HG02938 (cell line): ENCODE measurements around the gene MAB21L3.

ENCODE experiments used
- ATAC-seq: cut with Tn5 transposase; IDR thresholded peaks from one replicate; pipeline ENCODE4 v1.9.1; 2021; ENCODE audit warnings: mild to moderate bottlenecking, moderate library complexity; ENCODE audit not compliant: unreplicated experiment

Gene MAB21L3

GRCh38 chr1:116107371-116107770 is 3.8 kb upstream of the MAB21L3 start:
- no peak for ATAC-seq

GRCh38 chr1:116111524-116112021 is 374 bp downstream of the MAB21L3 start:
- ATAC-seq, result no peak

GRCh38 chr1:116112388-116113140 is 1.4 kb downstream of the MAB21L3 start:
- no peak for ATAC-seq

- ATAC-seq, result no peak
Observed at GRCh38 chr1:116113615-116114014, 2.4 kb downstream of the MAB21L3 start.

DNA sequence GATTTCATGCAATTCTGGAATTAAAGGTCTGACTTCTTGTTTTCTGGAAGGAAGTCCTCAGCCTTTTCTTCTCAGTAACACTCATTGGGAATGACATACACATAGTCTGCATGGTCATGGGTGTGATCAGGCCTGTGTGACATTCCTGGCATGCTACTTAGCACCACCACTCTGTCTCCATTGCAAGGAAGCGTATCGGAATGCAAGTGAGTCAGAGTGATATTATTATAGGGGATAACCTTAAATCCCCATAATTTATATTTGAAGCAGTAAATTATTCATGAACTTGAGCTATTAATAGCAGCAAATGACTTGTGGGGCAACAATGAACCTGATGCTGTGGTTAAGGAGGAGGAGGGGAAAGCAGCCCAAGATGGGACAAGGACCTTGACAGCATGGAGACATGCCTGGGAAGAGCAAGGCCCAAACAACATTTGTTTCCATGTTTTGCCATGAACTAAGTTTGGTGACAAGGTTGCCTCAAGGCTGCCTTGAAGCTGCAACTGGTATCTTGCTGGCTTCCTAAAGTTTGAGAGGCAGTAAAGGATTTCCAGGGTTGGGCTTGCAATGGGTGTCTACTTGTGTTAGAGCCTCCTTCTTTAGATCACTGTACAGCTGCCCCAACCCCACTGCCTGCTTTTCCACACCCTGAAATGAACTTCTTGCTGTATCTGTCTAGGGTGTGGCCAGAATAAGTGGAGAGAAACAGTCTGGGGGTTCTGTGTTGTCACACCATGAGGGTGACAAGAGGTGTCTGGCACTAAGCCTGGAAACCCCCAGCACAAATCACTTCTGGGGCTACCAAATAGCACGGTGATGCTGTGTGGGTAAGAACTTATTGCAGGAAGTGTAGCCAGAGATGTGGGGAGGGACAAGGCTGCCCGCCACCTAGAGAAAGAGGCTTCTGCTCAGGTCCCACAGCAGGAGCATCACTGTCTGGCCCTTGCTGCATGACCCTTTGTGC is 4.6 kb downstream of the MAB21L3 start:
- no peak for ATAC-seq

DNA sequence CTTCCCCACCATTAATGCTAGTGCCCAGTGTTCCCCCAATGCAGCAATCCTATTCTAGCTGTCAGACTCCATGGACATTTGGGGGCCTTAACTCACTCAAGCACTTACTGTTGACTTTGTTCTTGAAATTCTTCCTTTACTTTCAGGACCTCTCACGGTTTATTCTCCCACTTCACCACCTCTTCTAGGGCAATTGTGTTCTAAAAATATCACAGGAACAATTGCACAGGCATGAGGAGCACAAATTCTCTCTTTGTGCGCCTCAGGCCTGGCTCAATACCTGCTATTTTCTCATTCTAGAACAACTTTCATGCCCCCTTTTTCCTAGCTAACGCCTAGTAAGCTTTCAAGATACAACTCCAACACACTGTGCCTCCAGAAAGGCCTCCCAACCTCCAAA is 7.3 kb downstream of the MAB21L3 start:
- no peak for ATAC-seq

DNA sequence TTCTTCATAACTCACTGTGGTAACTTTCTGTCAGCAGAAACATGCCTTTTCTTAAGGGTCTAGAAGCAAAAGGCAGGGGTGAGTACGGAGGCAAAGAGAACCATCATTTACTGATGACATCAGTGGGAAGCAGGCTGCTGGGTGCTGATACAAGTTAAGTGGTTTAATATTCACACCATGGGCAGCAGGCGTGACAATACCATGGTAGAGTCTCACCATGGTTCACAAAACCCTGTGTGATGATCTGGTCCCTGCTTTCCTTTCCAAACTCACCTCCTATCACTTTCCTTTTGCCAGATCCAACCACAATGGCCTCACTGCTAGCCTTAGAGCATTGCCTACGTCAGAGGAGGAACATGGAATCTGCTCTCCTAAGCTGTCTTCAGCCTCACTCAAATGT is 8.7 kb downstream of the MAB21L3 start:
- no peak for ATAC-seq

DNA sequence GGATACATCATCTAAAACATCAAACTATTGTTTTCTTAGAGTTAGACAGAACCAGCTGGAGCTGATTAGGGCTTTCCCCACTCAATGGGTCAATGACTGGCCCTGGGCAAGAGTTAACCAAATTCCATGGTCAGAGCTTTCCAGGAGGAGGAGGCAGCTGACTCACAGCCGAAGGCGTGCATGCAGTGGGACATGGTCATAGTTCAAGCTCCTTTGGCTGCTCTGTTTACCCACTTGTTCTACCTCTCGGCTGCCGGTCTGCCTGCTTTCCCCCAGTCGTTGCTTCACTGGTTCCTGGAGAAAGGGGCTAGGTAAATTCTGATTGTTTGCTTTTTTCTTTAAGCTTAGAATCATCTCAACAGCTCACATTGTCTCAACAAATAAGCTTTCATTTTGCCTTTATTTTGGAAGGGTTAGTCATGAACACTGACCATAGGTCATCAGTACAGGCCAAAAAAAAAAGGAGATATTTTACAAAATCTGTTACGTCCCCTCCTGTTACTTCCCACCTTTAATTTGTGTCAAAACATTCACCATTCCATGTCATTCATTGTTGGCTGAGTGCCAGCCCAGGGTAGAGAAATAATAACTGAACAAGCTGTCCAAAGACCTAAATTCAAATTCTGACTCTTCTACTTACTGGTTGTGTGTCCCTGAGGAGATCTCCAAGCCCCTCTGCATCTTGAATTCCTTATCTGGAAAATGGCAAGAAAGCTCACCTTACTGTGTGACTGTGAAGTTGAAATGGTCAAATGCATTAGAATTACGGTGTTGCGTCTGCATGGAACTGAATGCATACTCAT is 12.0 kb downstream of the MAB21L3 start:
- ATAC-seq, result no peak

- ATAC-seq, result no peak
Observed at GRCh38 chr1:116123837-116124533, 12.8 kb downstream of the MAB21L3 start.

DNA sequence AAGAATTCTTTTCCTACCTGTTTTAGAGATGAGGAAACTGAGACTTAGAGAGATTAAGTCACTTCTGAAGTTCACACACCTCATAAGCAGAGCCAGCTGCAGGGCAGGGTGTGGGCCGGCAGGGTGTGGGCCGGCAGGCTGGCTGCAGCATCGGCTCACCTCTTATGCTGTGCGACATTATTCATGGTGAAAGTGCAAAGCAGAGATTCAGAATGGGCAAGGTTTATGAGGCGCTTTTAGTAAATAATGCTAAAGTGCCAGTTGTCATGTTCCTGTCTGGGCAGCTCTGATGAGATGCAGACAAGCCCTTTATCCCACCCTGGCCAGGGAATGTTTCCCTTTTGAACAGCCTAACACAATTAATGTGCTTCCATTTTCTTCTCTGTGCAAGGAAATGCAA is 14.6 kb downstream of the MAB21L3 start:
- no peak for ATAC-seq

DNA sequence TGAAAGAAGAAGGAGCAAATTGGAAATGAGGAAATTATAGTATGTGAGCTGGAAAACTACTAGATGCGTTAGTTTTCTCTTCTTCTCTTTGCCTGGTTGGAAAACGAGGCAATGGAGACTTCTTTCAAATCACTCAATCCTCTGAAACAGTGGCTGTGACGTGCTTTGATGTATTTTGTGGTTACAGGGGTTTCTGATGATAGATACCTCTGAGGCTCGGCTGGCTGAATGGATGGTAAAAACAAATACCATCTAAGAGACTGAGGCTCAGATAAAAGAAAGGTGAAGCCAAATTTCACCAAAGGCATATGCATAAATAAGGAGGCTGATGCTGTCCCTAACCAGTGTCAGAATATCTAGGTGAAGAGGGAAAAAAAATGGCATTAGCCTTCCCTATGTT is 15.1 kb downstream of the MAB21L3 start:
- ATAC-seq, result no peak

GRCh38 chr1:116127123-116127847 is 16.1 kb downstream of the MAB21L3 start:
- no peak for ATAC-seq

- ATAC-seq, result no peak
Observed at GRCh38 chr1:116127848-116128540, 16.8 kb downstream of the MAB21L3 start.

DNA sequence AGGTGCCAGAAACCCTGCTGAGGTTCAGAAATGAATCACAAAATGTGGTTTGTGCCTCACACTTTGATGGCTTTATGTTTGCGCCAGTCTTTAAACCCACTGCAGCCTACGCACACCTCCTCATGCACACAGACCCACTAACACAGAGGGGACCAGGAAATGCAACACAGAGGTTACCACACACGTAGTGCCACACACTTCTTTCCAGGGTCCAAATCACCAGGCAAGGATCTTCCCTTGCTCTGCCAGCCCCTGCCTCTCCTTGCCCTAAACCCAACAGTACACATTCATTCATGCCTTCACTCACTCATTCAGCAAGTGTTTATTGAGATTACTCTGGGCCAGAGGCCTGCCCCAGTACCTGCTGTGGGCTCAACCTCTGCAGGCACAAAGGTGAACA is 17.5 kb downstream of the MAB21L3 start:
- ATAC-seq, result no peak

- no peak for ATAC-seq
Observed at GRCh38 chr1:116129537-116129936, 18.3 kb downstream of the MAB21L3 start.

- no peak for ATAC-seq
Observed at GRCh38 chr1:116130356-116130755, 19.2 kb downstream of the MAB21L3 start.

GRCh38 chr1:116131170-116131569 is 20.0 kb downstream of the MAB21L3 start:
- no peak for ATAC-seq

DNA sequence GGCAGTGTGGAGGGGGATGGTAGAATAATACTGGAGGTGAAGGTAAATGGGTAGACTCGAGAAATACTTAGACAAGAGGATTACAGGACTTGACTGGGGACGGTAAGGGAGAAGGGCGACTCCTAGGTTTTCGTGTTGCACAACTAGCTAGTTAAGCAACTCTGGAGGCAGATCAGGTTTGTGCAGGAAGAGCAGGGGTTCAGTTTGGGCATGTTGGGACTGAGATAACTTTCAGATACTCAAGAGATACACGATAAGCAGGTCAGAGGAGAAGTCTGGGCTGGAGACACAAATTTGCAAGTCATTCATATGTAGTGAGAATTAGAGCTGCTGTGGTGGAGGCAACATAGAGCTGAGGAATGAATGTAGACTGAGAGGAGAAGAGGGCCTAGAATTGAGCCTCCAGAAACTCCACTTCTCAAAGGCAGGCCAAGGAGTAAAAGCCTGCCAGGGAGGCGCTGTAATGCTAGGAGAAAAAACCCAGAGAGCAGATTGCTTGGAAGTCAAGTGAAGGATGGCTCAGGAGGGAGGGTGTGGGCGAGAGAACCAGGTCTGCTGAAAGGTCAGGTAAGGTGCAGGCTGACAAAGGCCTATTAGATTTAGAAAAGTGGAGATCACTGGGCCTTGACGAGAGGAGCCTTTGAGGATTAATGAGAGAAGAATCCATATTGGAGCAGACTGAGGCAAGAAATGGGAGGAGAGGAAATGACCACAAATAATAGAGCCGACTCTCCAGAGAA is 20.8 kb downstream of the MAB21L3 start:
- no peak for ATAC-seq
